Cardiac fibroblast (primary cell): ENCODE data around the gene AGK.

Experiments
- DNase-seq, 2 donors: peaks; one replicate each; pipeline versions ENCODE4 v3.0.0 to v3.0.0-alpha.2; 2010; ENCODE audit warnings: low read depth in 2 of 2
- H3K4me3 ChIP-seq, 2 donors: replicated peaks in 1 of 2; 1 replicate in 1 of 2; 2 replicates in 1 of 2; pipeline ENCODE4 v1.5.1; 2011; ENCODE audit warnings: low read depth in 2 of 2, low read length in 2 of 2, mild to moderate bottlenecking in 2 of 2, moderate library complexity in 1 of 2
- CTCF ChIP-seq: IDR thresholded peaks from one replicate; pipeline ENCODE4 v1.5.1; 2011; ENCODE audit warnings: low read depth, mild to moderate bottlenecking, low read length, inconsistent platforms

Gene AGK

GRCh38 chr7:141619745-141620144, 68.5 kb downstream of the AGK start:
- H3K4me3 ChIP-seq, result no peak overlapping the region
- no peak for TF ChIP-seq CTCF
- no peak for DNase-seq

GRCh38 chr7:141624763-141625162, 73.6 kb downstream of the AGK start:
- no peak for DNase-seq
- H3K4me3 ChIP-seq, result no peak overlapping the region
- no peak for TF ChIP-seq CTCF

GRCh38 chr7:141630621-141631020, 79.4 kb downstream of the AGK start:
- no peak overlapping the region for H3K4me3 ChIP-seq
- TF ChIP-seq CTCF, result no peak
- DNase-seq, result no peak

GRCh38 chr7:141631525-141631924, 80.3 kb downstream of the AGK start:
- H3K4me3 ChIP-seq, result no peak overlapping the region
- TF ChIP-seq CTCF, result no peak
- no peak for DNase-seq

- H3K4me3 ChIP-seq, result no peak overlapping the region
- DNase-seq, result no peak
- TF ChIP-seq CTCF, result no peak
Measured at GRCh38 chr7:141634065-141634464, 82.9 kb downstream of the AGK start.

GRCh38 chr7:141636053-141636452, 84.8 kb downstream of the AGK start:
- no peak for TF ChIP-seq CTCF
- H3K4me3 ChIP-seq, result no peak overlapping the region
- no peak for DNase-seq

- H3K4me3 ChIP-seq, result no peak overlapping the region
- DNase-seq, result no peak
Measured at GRCh38 chr7:141640239-141640840, 89.1 kb downstream of the AGK start.

More at GRCh38 chr7:141640239-141640840, 89.1 kb downstream of the AGK start:
- TF ChIP-seq CTCF, result no peak
